Prostate gland (tissue), 2 donors: ENCODE data around the gene EDEM1. TPM values are rescaled to one million over a fixed set of nuclear protein-coding genes. Genes with fewer than 3 reads are reported as not detected.
A peak's percentile ranks its signal among the peaks of the same experiment; 100 is the strongest.

Source experiments
- DNase-seq: peaks from one replicate; pipeline ENCODE4 v3.0.0-alpha.2; 2019; ENCODE audit warnings: low spot score
- H3K27ac ChIP-seq, 2 donors: fragments of 200-600 bp; sonication (generic); 2 replicates each; pipeline ENCODE4 v1.5.1; 2017 to 2019
- H3K27me3 ChIP-seq: fragments of 200-600 bp; sonication (generic); replicated peaks from 2 replicates; pipeline ENCODE4 v1.5.1; 2019; ENCODE audit not compliant: insufficient read depth
- H3K36me3 ChIP-seq, 2 donors: fragments of 200-600 bp; sonication (generic); 1 replicate in 1 of 2; 2 replicates in 1 of 2; pipeline versions ENCODE4 v1.5.1 to v1.8.1; 2017 to 2019
- H3K4me1 ChIP-seq: fragments of 200-600 bp; sonication (generic); replicated peaks from 2 replicates; pipeline ENCODE4 v1.5.1; 2019
- H3K4me3 ChIP-seq, 2 donors: fragments of 200-600 bp; sonication (generic); 2 replicates each; pipeline ENCODE4 v1.5.1; 2017 to 2019
- H3K9me3 ChIP-seq: fragments of 200-600 bp; sonication (generic); 2 replicates; pipeline ENCODE4 v1.5.1; 2017
- POLR2A ChIP-seq: fragments of 450-650 bp; IDR thresholded peaks from one replicate; pipeline ENCODE4 v1.6.1; 2016; ENCODE audit warnings: antibody characterized with exemption, mild to moderate bottlenecking
- POLR2AphosphoS5 ChIP-seq: sonication (generic); formaldehyde crosslinking; IDR thresholded peaks from one replicate; pipeline ENCODE4 v1.6.1; 2017; ENCODE audit warnings: antibody characterized with exemption
- WGBS: methylation state at CpG from one replicate; pipeline ENCODE4 v1.1.5; 2018; 5-methylcytosine and 5-hydroxymethylcytosine counted together
- intact Hi-C: fragments of 100-400 bp; cut with DNase I; formaldehyde crosslinking; loops from one replicate; pipeline ENCODE4 v1.14.2; 2022
- total RNA-seq, 2 donors: library from RNA; depleted of rRNA; stranded (reverse); fragments of >200 nt; gene quantifications; one replicate each; pipeline ENCODE4 v1.1.0, GENCODE V29; 2016
- TF ChIP-seq, protein P1 (sequence below), 4 experiments: fragments of 200-600 bp in 2 of 4; fragments of 450-650 bp in 2 of 4; sonication (generic) in 2 of 4; IDR thresholded peaks; 1 replicate in 3 of 4; 2 replicates in 1 of 4; pipeline ENCODE4 v1.5.1; 2016 to 2019; ENCODE audit warnings: antibody characterized with exemption in 4 of 4, mild to moderate bottlenecking in 2 of 4, moderate library complexity in 2 of 4

The EDEM1 gene
- total RNA-seq, 2 donors from 2014 or later, result 40.5 to 63.1 TPM

DNA sequence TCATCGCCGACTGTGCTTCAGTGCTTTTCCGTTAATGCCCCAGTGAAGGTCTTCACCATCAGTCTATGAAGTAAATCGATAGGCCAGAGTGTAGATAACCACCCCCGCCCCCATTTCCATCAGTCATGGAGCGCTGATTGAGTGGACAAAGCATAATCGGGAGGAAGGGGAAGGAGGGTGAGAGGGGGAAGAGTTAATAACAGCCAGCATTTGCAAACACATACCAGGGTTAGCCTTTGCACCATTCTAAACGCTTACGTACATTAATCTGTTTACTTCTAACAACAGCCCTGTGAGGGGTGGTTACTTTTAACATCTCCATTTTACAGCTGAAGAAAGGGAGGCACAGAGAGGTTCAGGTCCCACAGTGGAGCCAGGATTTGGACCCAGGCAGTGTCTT lies 26.8 kb downstream of the EDEM1 start:
- no peak for TF ChIP-seq POLR2A
- TF ChIP-seq, protein P1, sequence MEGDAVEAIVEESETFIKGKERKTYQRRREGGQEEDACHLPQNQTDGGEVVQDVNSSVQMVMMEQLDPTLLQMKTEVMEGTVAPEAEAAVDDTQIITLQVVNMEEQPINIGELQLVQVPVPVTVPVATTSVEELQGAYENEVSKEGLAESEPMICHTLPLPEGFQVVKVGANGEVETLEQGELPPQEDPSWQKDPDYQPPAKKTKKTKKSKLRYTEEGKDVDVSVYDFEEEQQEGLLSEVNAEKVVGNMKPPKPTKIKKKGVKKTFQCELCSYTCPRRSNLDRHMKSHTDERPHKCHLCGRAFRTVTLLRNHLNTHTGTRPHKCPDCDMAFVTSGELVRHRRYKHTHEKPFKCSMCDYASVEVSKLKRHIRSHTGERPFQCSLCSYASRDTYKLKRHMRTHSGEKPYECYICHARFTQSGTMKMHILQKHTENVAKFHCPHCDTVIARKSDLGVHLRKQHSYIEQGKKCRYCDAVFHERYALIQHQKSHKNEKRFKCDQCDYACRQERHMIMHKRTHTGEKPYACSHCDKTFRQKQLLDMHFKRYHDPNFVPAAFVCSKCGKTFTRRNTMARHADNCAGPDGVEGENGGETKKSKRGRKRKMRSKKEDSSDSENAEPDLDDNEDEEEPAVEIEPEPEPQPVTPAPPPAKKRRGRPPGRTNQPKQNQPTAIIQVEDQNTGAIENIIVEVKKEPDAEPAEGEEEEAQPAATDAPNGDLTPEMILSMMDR (IDR thresholded peaks at IDR 0.05), result no peak
- TF ChIP-seq POLR2AphosphoS5, result no peak
- H3K36me3 ChIP-seq, result peaks cover 3 to 9% of the 10 kb centered on the region in 2 donors
- H3K27ac ChIP-seq, result no peak overlapping the region
- 77% methylated on average over 9 of the region's 9 CpGs for WGBS
- H3K27me3 ChIP-seq, result no peaks in the 10 kb centered on the region
- H3K4me3 ChIP-seq, result no peak overlapping the region
- intact Hi-C loops, result no loop called here
- H3K9me3 ChIP-seq, result no peaks in the 10 kb centered on the region
- H3K4me1 ChIP-seq, result peaks cover 3% of the 10 kb centered on the region
- no peak for DNase-seq

DNA sequence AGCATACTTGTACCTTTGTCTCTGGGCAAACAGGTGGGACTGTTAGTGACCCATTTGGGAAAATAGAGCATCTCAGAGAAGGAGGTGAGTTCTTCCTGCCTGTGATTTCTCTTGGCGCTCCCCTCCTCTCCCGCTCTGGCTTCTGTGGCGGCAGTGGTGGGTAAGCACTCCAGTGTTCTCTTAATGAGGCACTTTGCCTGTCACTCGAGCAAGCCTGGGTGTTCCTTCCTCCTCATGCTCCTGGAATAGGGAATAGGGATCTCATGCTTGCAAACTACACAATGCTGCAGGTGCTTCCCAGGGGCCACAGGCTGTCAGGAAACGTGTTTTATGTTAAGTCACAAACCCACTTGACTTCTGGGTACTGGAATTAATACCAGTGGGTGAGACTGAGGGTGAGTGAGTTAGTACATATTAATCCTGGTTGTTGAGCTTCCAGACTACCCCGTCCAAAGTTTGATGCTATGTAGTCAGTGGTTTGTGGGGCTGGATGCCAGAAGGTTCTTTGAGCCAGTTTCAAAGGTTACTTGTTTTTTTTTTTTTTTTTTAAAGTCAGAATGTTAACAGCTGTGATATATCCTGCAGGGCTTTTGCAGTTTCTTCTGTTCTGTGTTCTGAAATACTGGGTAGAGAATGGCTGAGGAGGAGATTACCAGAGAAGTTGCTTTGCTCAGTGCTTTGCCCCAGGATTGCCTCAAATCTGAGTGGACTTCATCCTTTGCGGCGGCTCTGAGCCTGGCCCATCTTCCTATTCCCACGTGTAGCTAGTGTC lies 30.5 kb downstream of the EDEM1 start:
- Histone ChIP-seq H3K27ac (no peak overlapping the region), H3K4me1 (peaks cover 8% of the 10 kb centered on the region)
- 52% methylated on average over 9 of the region's 9 CpGs for WGBS

DNA sequence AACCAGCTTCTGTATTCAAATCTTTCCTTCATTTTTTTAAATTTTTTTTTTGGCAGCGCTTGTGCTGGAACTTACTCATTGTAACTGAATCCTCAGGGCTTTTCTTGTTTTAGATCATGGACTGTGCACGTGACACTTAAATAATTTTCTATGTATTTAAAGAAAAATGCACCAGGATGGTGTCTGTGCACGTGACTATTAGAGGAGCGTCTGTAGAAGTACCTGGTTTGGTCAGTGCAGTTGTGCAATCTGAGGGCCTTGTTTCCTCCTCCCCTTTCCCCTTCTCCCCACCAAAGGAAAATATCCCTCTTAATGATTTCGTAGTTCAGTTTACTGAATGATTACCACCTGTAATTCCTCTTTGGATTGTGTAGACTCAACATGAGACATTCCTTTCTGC lies 31.3 kb downstream of the EDEM1 start:
- Histone ChIP-seq H3K36me3 (peaks cover 0 to 6% of the 10 kb centered on the region in 2 donors), H3K9me3 (no peaks in the 10 kb centered on the region), H3K4me3 (no peak overlapping the region), H3K27me3 (no peaks in the 10 kb centered on the region), H3K4me1 (peaks cover 8% of the 10 kb centered on the region), H3K27ac (no peak overlapping the region)
- TF ChIP-seq POLR2A, result no peak
- TF ChIP-seq, protein P1 (IDR thresholded peaks at IDR 0.05), result no peak
- TF ChIP-seq POLR2AphosphoS5, result no peak
- no peak for DNase-seq
- intact Hi-C loops, result no loop called here
- WGBS, result 63% methylated on average over 5 of the region's 5 CpGs

More for the DNA sequence above, 30.5 kb downstream of the EDEM1 start:
- no peak for DNase-seq
- Histone ChIP-seq H3K27me3 (no peaks in the 10 kb centered on the region), H3K36me3 (peaks cover under 1 to 9% of the 10 kb centered on the region in 2 donors), H3K9me3 (no peaks in the 10 kb centered on the region), H3K4me3 (no peak overlapping the region)
- intact Hi-C loops, result no loop called here
- peak; percentile 25 for TF ChIP-seq POLR2AphosphoS5
- TF ChIP-seq, protein P1 (IDR thresholded peaks at IDR 0.05), result no peak

DNA sequence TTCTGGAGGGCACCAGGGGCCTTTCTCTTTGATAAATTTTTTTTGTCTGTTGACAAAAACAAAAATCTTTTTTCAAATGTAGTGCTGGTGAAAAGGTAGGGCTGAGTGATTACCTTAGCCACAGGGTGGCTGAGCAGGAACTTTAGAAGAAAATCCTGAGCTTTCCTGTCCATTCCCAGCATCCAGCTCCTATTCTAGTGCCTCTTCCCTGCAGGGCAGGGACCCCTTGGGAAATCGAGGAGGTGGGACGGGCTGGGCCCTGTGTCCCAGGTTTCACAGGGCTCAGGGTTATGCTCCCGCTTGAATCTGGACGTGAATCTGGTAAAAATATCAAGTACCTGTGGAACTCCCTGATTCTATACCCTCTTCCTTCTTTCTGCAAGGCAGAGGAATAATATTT lies 31.7 kb downstream of the EDEM1 start:
- intact Hi-C loops, result no loop called here
- TF ChIP-seq POLR2AphosphoS5 (no peak), POLR2A (no peak)
- TF ChIP-seq, protein P1 (IDR thresholded peaks at IDR 0.05), result no peak
- Histone ChIP-seq H3K36me3 (peaks cover 0 to 6% of the 10 kb centered on the region in 2 donors), H3K27me3 (no peaks in the 10 kb centered on the region), H3K27ac (no peak overlapping the region), H3K4me1 (peaks cover 8% of the 10 kb centered on the region), H3K9me3 (no peaks in the 10 kb centered on the region), H3K4me3 (no peak overlapping the region)
- 90% methylated on average over 4 of the region's 4 CpGs for WGBS
- DNase-seq, result no peak

DNA sequence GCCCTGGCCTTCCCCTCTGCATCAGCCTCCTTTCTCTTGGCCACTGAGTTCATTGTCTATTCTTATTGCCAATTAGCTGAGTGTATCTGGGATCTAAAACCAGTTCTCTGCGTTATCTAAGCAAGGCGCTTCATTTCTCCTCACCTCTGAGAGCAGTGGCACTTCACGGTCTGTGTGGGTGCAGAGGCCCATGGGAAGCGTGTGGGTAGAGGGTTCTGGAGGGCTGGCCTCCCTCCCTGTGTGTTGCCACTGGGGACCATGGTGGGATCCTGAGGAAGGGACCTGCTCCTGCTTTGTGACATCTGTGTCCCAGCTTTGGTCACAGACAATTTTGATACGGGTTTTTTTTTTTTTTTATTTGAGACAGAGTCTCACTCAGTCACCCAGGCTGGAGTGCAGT lies 32.7 kb downstream of the EDEM1 start:
- Histone ChIP-seq H3K27me3 (no peaks in the 10 kb centered on the region), H3K4me3 (no peak overlapping the region), H3K27ac (no peak overlapping the region), H3K4me1 (peaks cover 8% of the 10 kb centered on the region), H3K36me3 (peaks cover 0 to 6% of the 10 kb centered on the region in 2 donors), H3K9me3 (no peaks in the 10 kb centered on the region)
- intact Hi-C loops, result no loop called here
- TF ChIP-seq POLR2A, result no peak
- no peak for DNase-seq
- 57% methylated on average over 5 of the region's 5 CpGs for WGBS
